Natural killer cell (primary cell): ENCODE results near the gene DUSP5. TPM values are rescaled to one million over a fixed set of nuclear protein-coding genes. Genes with fewer than 3 reads are reported as not detected.

Experiments
- ATAC-seq, 3 donors: fragments of 150-1000 bp in 2 of 3; fragments of 200-7000 bp in 1 of 3; cut with Tn5 transposase; 1 replicate in 1 of 3; 2 replicates in 2 of 3; pipeline ENCODE4 v1.10.0; 2021; ENCODE audit warnings: mild to moderate bottlenecking in 2 of 3, moderate library complexity in 2 of 3
- DNase-seq, 2 donors: peaks; one replicate each; pipeline versions ENCODE4 v3.0.0 to v3.0.0-alpha.2; 2013 to 2021; ENCODE audit warnings: mixed read lengths in 1 of 2
- H3K27ac ChIP-seq: one replicate; pipeline ENCODE4 v1.5.1; 2013; ENCODE audit warnings: mild to moderate bottlenecking, low read length
- H3K27me3 ChIP-seq: one replicate; pipeline ENCODE4 v1.6.1; 2013; ENCODE audit warnings: low read length; ENCODE audit not compliant: control insufficient read depth, insufficient read depth
- H3K36me3 ChIP-seq: one replicate; pipeline ENCODE4 v1.6.1; 2013; ENCODE audit warnings: low read length; ENCODE audit not compliant: control insufficient read depth, insufficient read depth
- H3K4me1 ChIP-seq: one replicate; pipeline ENCODE4 v1.6.1; 2013; ENCODE audit warnings: low read length; ENCODE audit not compliant: control insufficient read depth, insufficient read depth
- H3K4me3 ChIP-seq: one replicate; pipeline ENCODE4 v1.5.1; 2013; ENCODE audit warnings: low read length
- H3K9me3 ChIP-seq: one replicate; pipeline ENCODE4 v1.6.1; 2013; ENCODE audit warnings: low read length; ENCODE audit not compliant: control insufficient read depth, insufficient read depth
- H3K27ac Mint-ChIP-seq, 2 donors: one replicate each; pipeline ENCODE4 v1.8.0; 2022; ENCODE audit warnings: mild to moderate bottlenecking in 2 of 2, mixed read lengths in 2 of 2, moderate library complexity in 1 of 2
- H3K27me3 Mint-ChIP-seq, 2 donors: one replicate each; pipeline ENCODE4 v1.8.0; 2022; ENCODE audit warnings: low read depth in 2 of 2, mixed read lengths in 2 of 2
- H3K36me3 Mint-ChIP-seq: one replicate; pipeline ENCODE4 v1.8.0; 2022; ENCODE audit warnings: mixed read lengths
- H3K4me1 Mint-ChIP-seq, 2 donors: one replicate each; pipeline ENCODE4 v1.8.0; 2022; ENCODE audit warnings: mixed read lengths in 2 of 2
- H3K4me3 Mint-ChIP-seq: one replicate; pipeline ENCODE4 v1.8.0; 2022; ENCODE audit warnings: mild to moderate bottlenecking, moderate library complexity, mixed read lengths
- H3K9me3 Mint-ChIP-seq, 2 donors: one replicate each; pipeline ENCODE4 v1.8.0; 2022; ENCODE audit warnings: mixed read lengths in 2 of 2
- WGBS: methylation state at CpG from one replicate; pipeline ENCODE4 v1.1.7; 2013; ENCODE audit warnings: missing lambda C conversion rate; ENCODE audit not compliant: insufficient coverage; 5-methylcytosine and 5-hydroxymethylcytosine counted together
- intact Hi-C: fragments of 100-400 bp; cut with micrococcal nuclease; formaldehyde crosslinking; loops from one replicate; pipeline ENCODE4 v1.14.2; 2022
- total RNA-seq, 4 donors: library from RNA; stranded (reverse); fragments of 120-200 nt in 1 of 4; gene quantifications; one replicate each; pipeline versions ENCODE4 v1.2.3 to v1.2.4, GENCODE V29; 2013 to 2022
- TF ChIP-seq, protein P1 (sequence below): fragments of 200-600 bp; IDR thresholded peaks from one replicate; pipeline ENCODE4 v1.8.0; 2022; ENCODE audit warnings: antibody characterized with exemption

Gene DUSP5
- total RNA-seq, 3 donors from 2014 or later (not counting 1 experiment from before 2014, with no cell fraction given): 56.3 to 98.9 (median 69.6) TPM

- H3K9me3 Mint-ChIP-seq: no peaks in the 10 kb centered on the region
- H3K27ac ChIP-seq: no peak overlapping the region
- no peaks in the 10 kb centered on the region for H3K9me3 ChIP-seq
- no peaks in the 10 kb centered on the region for H3K4me1 ChIP-seq
- DNase-seq (no peak), ATAC-seq (no peak)
- intact Hi-C loops: no loop called here
- H3K27me3 Mint-ChIP-seq: peaks cover 4 to 6% of the 10 kb centered on the region in 2 donors
- no peak overlapping the region for H3K4me3 ChIP-seq
- TF ChIP-seq, protein P1, sequence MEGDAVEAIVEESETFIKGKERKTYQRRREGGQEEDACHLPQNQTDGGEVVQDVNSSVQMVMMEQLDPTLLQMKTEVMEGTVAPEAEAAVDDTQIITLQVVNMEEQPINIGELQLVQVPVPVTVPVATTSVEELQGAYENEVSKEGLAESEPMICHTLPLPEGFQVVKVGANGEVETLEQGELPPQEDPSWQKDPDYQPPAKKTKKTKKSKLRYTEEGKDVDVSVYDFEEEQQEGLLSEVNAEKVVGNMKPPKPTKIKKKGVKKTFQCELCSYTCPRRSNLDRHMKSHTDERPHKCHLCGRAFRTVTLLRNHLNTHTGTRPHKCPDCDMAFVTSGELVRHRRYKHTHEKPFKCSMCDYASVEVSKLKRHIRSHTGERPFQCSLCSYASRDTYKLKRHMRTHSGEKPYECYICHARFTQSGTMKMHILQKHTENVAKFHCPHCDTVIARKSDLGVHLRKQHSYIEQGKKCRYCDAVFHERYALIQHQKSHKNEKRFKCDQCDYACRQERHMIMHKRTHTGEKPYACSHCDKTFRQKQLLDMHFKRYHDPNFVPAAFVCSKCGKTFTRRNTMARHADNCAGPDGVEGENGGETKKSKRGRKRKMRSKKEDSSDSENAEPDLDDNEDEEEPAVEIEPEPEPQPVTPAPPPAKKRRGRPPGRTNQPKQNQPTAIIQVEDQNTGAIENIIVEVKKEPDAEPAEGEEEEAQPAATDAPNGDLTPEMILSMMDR: no peak
- no peaks in the 10 kb centered on the region for H3K36me3 Mint-ChIP-seq
- H3K27ac Mint-ChIP-seq: no peak overlapping the region
- H3K36me3 ChIP-seq: no peaks in the 10 kb centered on the region
- H3K4me3 Mint-ChIP-seq: no peak overlapping the region
- 94% methylated on average over 9 of the region's 9 CpGs for WGBS
- no peaks in the 10 kb centered on the region for H3K27me3 ChIP-seq
- H3K4me1 Mint-ChIP-seq: peaks cover 0 to 6% of the 10 kb centered on the region in 2 donors
Observed at GRCh38 chr10:110475722-110476515, 21.8 kb upstream of the DUSP5 start.

DNA sequence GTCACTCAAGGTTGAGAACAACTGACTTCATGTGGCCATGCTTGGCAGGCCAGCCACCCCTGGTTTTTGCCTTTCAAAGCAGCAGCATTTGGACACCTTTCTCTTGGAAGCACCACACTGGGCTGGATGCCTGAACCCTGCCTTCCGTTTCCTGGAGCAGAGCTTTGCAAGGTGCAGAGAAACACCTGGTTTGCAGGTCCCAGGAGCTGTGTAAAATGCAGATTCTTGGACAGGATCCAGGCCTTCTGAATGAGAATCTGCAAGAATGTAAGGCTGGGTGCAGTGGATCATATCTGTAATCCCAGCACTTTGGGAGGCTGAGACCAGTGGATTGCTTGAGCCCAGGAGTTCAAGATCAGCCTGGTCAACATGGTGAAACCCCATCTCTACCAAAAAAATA is 18.0 kb upstream of the DUSP5 start:
- no peak overlapping the region for H3K27ac ChIP-seq
- intact Hi-C loops: no loop called here
- DNase-seq: no peak
- Mint-ChIP-seq H3K36me3 (no peaks in the 10 kb centered on the region), H3K27me3 (peaks cover 4 to 6% of the 10 kb centered on the region in 2 donors), H3K9me3 (no peaks in the 10 kb centered on the region), H3K4me3 (no peak overlapping the region), H3K4me1 (peaks cover 0 to 6% of the 10 kb centered on the region in 2 donors), H3K27ac (no peak overlapping the region)
- no peaks in the 10 kb centered on the region for H3K9me3 ChIP-seq
- H3K36me3 ChIP-seq: no peaks in the 10 kb centered on the region
- H3K4me1 ChIP-seq: no peaks in the 10 kb centered on the region
- TF ChIP-seq, protein P1: no peak
- ATAC-seq: no peak
- WGBS: 100% methylated on average over 1 of the region's 1 CpG
- H3K4me3 ChIP-seq: no peak overlapping the region
- H3K27me3 ChIP-seq: no peaks in the 10 kb centered on the region

DNA sequence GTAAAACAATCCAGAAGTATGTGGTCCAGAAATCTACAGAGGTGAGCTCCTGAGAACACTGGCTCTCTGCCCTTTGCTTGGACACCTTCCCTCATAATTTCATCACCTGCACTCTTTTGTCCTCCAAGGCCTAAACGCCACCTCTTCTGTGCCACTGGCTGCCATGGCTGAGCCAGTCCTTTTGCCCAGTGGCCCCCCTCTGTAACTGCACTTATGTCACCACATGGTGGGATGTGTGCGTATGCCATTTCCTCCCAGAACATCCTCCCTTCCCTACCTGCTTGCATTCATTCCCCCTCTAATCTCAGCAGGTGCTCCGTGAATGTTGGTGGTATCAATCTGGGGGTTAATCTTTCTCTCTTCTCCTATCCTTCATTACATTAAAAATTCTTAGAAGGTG is 17.3 kb upstream of the DUSP5 start:
- Histone ChIP-seq H3K36me3 (no peaks in the 10 kb centered on the region), H3K4me1 (no peaks in the 10 kb centered on the region), H3K27me3 (no peaks in the 10 kb centered on the region), H3K27ac (no peak overlapping the region), H3K9me3 (no peaks in the 10 kb centered on the region), H3K4me3 (no peak overlapping the region)
- H3K4me1 Mint-ChIP-seq: peaks cover 0 to 6% of the 10 kb centered on the region in 2 donors
- intact Hi-C loops: no loop called here
- ATAC-seq: no peak
- H3K27ac Mint-ChIP-seq: no peak overlapping the region
- peaks cover 4 to 6% of the 10 kb centered on the region in 2 donors for H3K27me3 Mint-ChIP-seq
- no peaks in the 10 kb centered on the region for H3K9me3 Mint-ChIP-seq
- H3K4me3 Mint-ChIP-seq: no peak overlapping the region
- no peaks in the 10 kb centered on the region for H3K36me3 Mint-ChIP-seq
- no peak for DNase-seq
- 85% methylated on average over 2 of the region's 3 CpGs for WGBS
- TF ChIP-seq, protein P1: no peak
